DMS53 treated with DMSO at 0.1 percent for 48 hours (cell line): Measurements from ENCODE around the gene CYP26B1.

Source experiments
- DNase-seq: peaks from one replicate; lab custom pipeline; 2025; ENCODE audit not compliant: unreplicated experiment; lab: John Stamatoyannopoulos, UW

The CYP26B1 gene

GRCh38 chr2:72155737-72156136, 8.1 kb upstream of the CYP26B1 start:
- DNase-seq, result no peak

- no peak for DNase-seq
These were observed 7.5 kb upstream of the CYP26B1 start for GRCh38 chr2:72155151-72155550.

GRCh38 chr2:72154386-72154975, 6.8 kb upstream of the CYP26B1 start:
- DNase-seq, result no peak

GRCh38 chr2:72153924-72154323, 6.3 kb upstream of the CYP26B1 start:
- no peak for DNase-seq

- DNase-seq, result no peak
These were observed 5.5 kb upstream of the CYP26B1 start for GRCh38 chr2:72153026-72153791.

- DNase-seq, result no peak
These were observed 3.2 kb upstream of the CYP26B1 start for GRCh38 chr2:72150861-72151356.

- DNase-seq, result peak; percentile 84
These were observed 2.6 kb upstream of the CYP26B1 start for GRCh38 chr2:72150157-72150860.

GRCh38 chr2:72149556-72150156, 2.0 kb upstream of the CYP26B1 start:
- peak; percentile 28 for DNase-seq

GRCh38 chr2:72148837-72149555, 1.3 kb upstream of the CYP26B1 start:
- peak; percentile 49 for DNase-seq

- no peak for DNase-seq
These were observed 558 bp upstream of the CYP26B1 start for GRCh38 chr2:72148003-72148836.

GRCh38 chr2:72146347-72147302, 1.0 kb downstream of the CYP26B1 start:
- DNase-seq, result peak; percentile 4

- DNase-seq, result peak; percentile 9
These were observed 1.9 kb downstream of the CYP26B1 start for GRCh38 chr2:72145658-72146329.

- DNase-seq, result peak; percentile 51
These were observed 2.4 kb downstream of the CYP26B1 start for GRCh38 chr2:72145289-72145657.

- DNase-seq, result peak; percentile 51
These were observed 2.9 kb downstream of the CYP26B1 start for GRCh38 chr2:72144632-72145288.

- no peak for DNase-seq
These were observed 3.4 kb downstream of the CYP26B1 start for GRCh38 chr2:72144274-72144631.

- DNase-seq, result peak; percentile 27
These were observed 4.0 kb downstream of the CYP26B1 start for GRCh38 chr2:72143441-72144273.
